Mesothelial cell of epicardium (in vitro differentiated cells): ENCODE measurements around the gene HEPHL1. TPM values are rescaled to one million over a fixed set of nuclear protein-coding genes. Genes with fewer than 3 reads are reported as not detected.

ENCODE experiments used
- DNase-seq, 2 experiments: peaks; one replicate each; pipeline ENCODE4 v3.0.0; 2021; ENCODE audit warnings: low spot score in 2 of 2; ENCODE audit not compliant: unreplicated experiment in 2 of 2
- H3K27ac Mint-ChIP-seq: 2 replicates; pipeline ENCODE4 v1.8.0; 2021; ENCODE audit warnings: mixed read lengths
- H3K27me3 Mint-ChIP-seq: 2 replicates; pipeline ENCODE4 v1.8.0; 2021; ENCODE audit warnings: low read depth, mixed read lengths
- H3K36me3 Mint-ChIP-seq: 2 replicates; pipeline ENCODE4 v1.8.0; 2021; ENCODE audit warnings: mixed read lengths
- H3K4me1 Mint-ChIP-seq: 2 replicates; pipeline ENCODE4 v1.8.0; 2021; ENCODE audit warnings: mixed read lengths
- H3K4me3 Mint-ChIP-seq: 2 replicates; pipeline ENCODE4 v1.8.0; 2021; ENCODE audit warnings: mild to moderate bottlenecking, moderate library complexity, mixed read lengths
- H3K9me3 Mint-ChIP-seq: 2 replicates; pipeline ENCODE4 v1.8.0; 2021; ENCODE audit warnings: mixed read lengths
- CTCF ChIP-seq: fragments of 200-600 bp; sonication (generic); IDR thresholded peaks from one replicate; pipeline ENCODE4 v1.5.0; 2021; ENCODE audit warnings: antibody characterized with exemption; ENCODE audit not compliant: unreplicated experiment
- total RNA-seq: library from RNA; stranded (reverse); gene quantifications from 3 replicates; pipeline ENCODE4 v1.2.1, GENCODE V29; 2021

Gene HEPHL1
- total RNA-seq, 1 donor from 2014 or later, result not detected

DNA sequence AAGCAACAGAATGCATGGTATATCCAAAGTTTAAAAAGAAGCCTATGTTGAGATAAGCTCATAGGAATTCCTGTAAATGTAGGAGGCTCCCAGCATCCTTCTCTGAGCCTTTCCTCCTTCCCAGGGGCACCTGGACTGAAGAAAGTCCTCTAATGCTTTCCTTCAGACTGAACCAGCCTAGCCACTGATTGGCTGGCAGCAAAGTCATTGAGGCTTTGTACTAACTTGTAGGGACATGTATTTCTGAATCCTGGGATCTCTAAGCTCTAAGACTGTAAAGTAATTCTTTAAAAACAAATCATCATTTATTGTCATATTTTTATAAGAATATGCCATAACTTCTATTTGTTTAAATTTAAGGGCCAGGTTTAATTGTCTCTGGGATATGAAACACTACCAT, 83.6 kb downstream of the HEPHL1 start:
- Mint-ChIP-seq H3K27me3 (no peaks in the 10 kb centered on the region), H3K36me3 (no peaks in the 10 kb centered on the region), H3K4me1 (no peaks in the 10 kb centered on the region), H3K4me3 (no peak overlapping the region), H3K9me3 (peaks cover 34% of the 10 kb centered on the region), H3K27ac (no peak overlapping the region)
- TF ChIP-seq CTCF, result no peak
- DNase-seq, result no peak

DNA sequence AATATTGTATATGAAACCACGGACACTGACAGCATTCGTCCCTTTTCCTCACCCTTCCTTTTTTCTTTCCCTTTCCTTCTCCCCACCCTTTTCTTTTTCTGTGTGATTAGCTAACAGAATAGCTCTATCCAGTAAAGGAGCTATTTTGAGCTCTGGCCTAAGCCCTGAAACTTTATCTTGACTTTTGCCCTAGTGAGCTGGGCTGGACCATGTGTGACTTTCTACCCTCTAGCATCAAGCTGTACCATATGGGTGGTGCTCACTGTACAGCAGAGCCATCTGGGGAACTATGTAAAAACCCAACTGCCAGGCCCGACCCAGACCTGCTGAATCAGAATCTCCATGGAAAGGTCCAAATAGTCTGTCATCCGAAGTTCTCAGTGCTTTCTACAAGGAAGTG, 85.6 kb downstream of the HEPHL1 start:
- H3K36me3 Mint-ChIP-seq, result peaks cover 2% of the 10 kb centered on the region
- peaks cover 22% of the 10 kb centered on the region for H3K9me3 Mint-ChIP-seq
- no peak overlapping the region for H3K27ac Mint-ChIP-seq
- H3K4me1 Mint-ChIP-seq, result no peaks in the 10 kb centered on the region
- no peak for TF ChIP-seq CTCF
- no peaks in the 10 kb centered on the region for H3K27me3 Mint-ChIP-seq
- no peak for DNase-seq
- no peak overlapping the region for H3K4me3 Mint-ChIP-seq

GRCh38 chr11:94107363-94107762, 86.2 kb downstream of the HEPHL1 start:
- no peaks in the 10 kb centered on the region for H3K27me3 Mint-ChIP-seq

GRCh38 chr11:94111241-94111640, 90.1 kb downstream of the HEPHL1 start:
- no peak overlapping the region for H3K4me3 Mint-ChIP-seq
- DNase-seq, result no peak
- no peak overlapping the region for H3K27ac Mint-ChIP-seq
- no peaks in the 10 kb centered on the region for H3K27me3 Mint-ChIP-seq
- no peak for TF ChIP-seq CTCF
- H3K36me3 Mint-ChIP-seq, result peaks cover 2% of the 10 kb centered on the region
- H3K4me1 Mint-ChIP-seq, result peaks cover 9% of the 10 kb centered on the region
- peaks cover 7% of the 10 kb centered on the region for H3K9me3 Mint-ChIP-seq

More at GRCh38 chr11:94107363-94107762, 86.2 kb downstream of the HEPHL1 start:
- H3K36me3 Mint-ChIP-seq, result peaks cover 2% of the 10 kb centered on the region
- no peak overlapping the region for H3K27ac Mint-ChIP-seq
- no peak overlapping the region for H3K4me3 Mint-ChIP-seq
- H3K9me3 Mint-ChIP-seq, result peaks cover 21% of the 10 kb centered on the region
- no peak for TF ChIP-seq CTCF
- H3K4me1 Mint-ChIP-seq, result peaks cover 2% of the 10 kb centered on the region
- no peak for DNase-seq

DNA sequence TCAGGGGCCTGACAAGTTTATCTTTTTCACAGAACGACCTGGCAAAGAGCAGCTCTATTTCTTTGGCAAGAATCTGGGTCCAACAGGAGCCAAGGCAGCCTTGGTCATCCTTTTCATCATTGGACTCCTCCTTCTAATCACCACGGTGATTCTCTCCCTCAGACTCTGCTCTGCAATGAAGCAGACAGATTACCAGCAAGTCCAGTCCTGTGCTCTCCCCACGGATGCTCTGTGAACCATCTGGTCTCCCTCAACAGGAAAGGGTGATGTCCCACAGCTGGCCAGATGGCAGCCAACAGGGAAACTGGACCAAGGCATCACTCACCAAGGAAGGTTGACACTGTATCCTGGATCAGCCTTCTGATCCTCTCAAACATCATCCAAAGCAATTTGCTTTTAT, 90.5 kb downstream of the HEPHL1 start:
- H3K4me1 Mint-ChIP-seq, result peaks cover 9% of the 10 kb centered on the region
- H3K27ac Mint-ChIP-seq, result no peak overlapping the region
- peaks cover 7% of the 10 kb centered on the region for H3K9me3 Mint-ChIP-seq
- TF ChIP-seq CTCF, result no peak
- H3K4me3 Mint-ChIP-seq, result no peak overlapping the region
- H3K27me3 Mint-ChIP-seq, result no peaks in the 10 kb centered on the region
- H3K36me3 Mint-ChIP-seq, result peaks cover 2% of the 10 kb centered on the region
- DNase-seq, result no peak
